ENCODE data around the gene DOCK9. TPM values are rescaled to one million over a fixed set of nuclear protein-coding genes. Genes with fewer than 3 reads are reported as not detected.

Gene DOCK9
- total and polyA plus RNA-seq, 2 donors from 2014 or later = 14.0 to 125 TPM

DNA sequence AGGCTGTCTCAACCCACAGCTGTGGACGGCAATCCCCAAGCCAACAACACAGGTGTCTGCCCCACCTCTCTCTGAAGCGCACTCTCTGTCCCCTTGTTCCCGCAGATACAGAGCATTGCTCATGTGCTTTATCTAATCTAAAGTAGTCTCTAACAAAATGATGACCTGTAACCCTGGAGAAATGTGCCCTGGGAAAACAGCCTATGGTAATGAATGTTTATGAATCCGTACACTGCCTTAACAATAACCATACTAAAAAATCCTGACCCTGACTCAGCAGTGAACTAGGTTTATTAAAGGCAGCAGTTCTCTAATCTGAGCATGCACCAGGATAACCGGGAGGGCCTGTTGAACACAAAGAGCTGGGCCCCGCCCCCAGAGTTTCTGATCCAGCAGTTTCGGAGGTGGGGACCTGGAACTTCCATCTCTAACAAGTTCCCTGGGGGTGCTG lies 174.7 kb downstream of the DOCK9 start:
- Histone ChIP-seq H3K9ac (ENCODE audit: low read length in 3 of 3) (no peak overlapping the region), H3K36me3 (ENCODE audit: control insufficient read depth in 2 of 3, insufficient read depth in 3 of 3, low read length in 3 of 3) (peaks cover 0 to 6% (median 4%) of the 10 kb centered on the region in 3 donors), H3K27ac (ENCODE audit: low read depth in 2 of 2, low read length in 2 of 2) (no peak overlapping the region), H3K4me3 (ENCODE audit: low read length in 3 of 3) (no peak overlapping the region), H3K4me1 (ENCODE audit: control insufficient read depth in 2 of 3, insufficient read depth in 2 of 3, low read depth in 1 of 3, low read length in 3 of 3) (no peaks in the 10 kb centered on the region), H3K27me3 (ENCODE audit: control insufficient read depth, insufficient read depth, low read length) (no peaks in the 10 kb centered on the region), H3K9me3 (ENCODE audit: control insufficient read depth in 2 of 3, insufficient read depth in 1 of 3, low read length in 3 of 3) (no peaks in the 10 kb centered on the region)
- TF ChIP-seq CTCF (IDR thresholded peaks at IDR 0.05; ENCODE audit: borderline replicate concordance, extremely low read depth, insufficient read depth) = no peak
- DNase-seq (no peak), FAIRE-seq (no peak)
- intact Hi-C loops (cut with DNase I) = no loop called here

DNA sequence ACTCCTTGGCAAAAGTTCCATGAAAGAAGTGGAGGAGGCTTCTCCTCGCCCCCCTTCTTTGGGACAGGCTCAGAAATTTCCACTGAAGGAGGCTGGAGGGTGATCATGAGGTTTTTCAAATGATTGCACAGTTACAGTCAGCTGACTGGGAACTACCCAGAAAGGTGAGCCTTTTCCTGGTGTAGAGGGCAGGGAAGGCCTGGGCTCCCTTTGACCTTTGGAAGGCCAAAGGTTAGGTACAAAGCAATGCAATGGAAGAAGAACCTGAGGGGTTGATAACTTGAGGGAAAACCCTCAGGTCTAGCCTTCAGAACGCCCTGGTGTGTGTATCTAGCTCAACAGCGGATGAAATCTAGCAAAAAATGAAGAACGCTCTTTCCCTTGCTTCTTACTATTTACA lies 175.3 kb downstream of the DOCK9 start:
- no peak for FAIRE-seq
- Histone ChIP-seq H3K36me3 (ENCODE audit: control insufficient read depth in 2 of 3, insufficient read depth in 3 of 3, low read length in 3 of 3) (peaks cover 0 to 6% (median 4%) of the 10 kb centered on the region in 3 donors), H3K9me3 (ENCODE audit: control insufficient read depth in 2 of 3, insufficient read depth in 1 of 3, low read length in 3 of 3) (no peaks in the 10 kb centered on the region), H3K27me3 (ENCODE audit: control insufficient read depth, insufficient read depth, low read length) (no peaks in the 10 kb centered on the region), H3K4me3 (ENCODE audit: low read length in 3 of 3) (no peak overlapping the region), H3K9ac (ENCODE audit: low read length in 3 of 3) (no peak overlapping the region), H3K27ac (ENCODE audit: low read depth in 2 of 2, low read length in 2 of 2) (no peak overlapping the region), H3K4me1 (ENCODE audit: control insufficient read depth in 2 of 3, insufficient read depth in 2 of 3, low read depth in 1 of 3, low read length in 3 of 3) (no peaks in the 10 kb centered on the region)
- no peak for TF ChIP-seq CTCF (IDR thresholded peaks at IDR 0.05; ENCODE audit: borderline replicate concordance, extremely low read depth, insufficient read depth)
- DNase-seq = no peak
- intact Hi-C loops (cut with DNase I) = no loop called here

- peaks cover 0 to 10% (median 6%) of the 10 kb centered on the region in 3 donors for H3K36me3 ChIP-seq (ENCODE audit: control insufficient read depth in 2 of 3, insufficient read depth in 3 of 3, low read length in 3 of 3)
- TF ChIP-seq CTCF (IDR thresholded peaks at IDR 0.05; ENCODE audit: borderline replicate concordance, extremely low read depth, insufficient read depth) = no peak
- no peaks in the 10 kb centered on the region for H3K4me1 ChIP-seq (ENCODE audit: control insufficient read depth in 2 of 3, insufficient read depth in 2 of 3, low read depth in 1 of 3, low read length in 3 of 3)
- H3K9me3 ChIP-seq (ENCODE audit: control insufficient read depth in 2 of 3, insufficient read depth in 1 of 3, low read length in 3 of 3) = no peaks in the 10 kb centered on the region
- no peak overlapping the region for H3K27ac ChIP-seq (ENCODE audit: low read depth in 2 of 2, low read length in 2 of 2)
- H3K9ac ChIP-seq (ENCODE audit: low read length in 3 of 3) = no peak overlapping the region
- intact Hi-C loops (cut with DNase I) = no loop called here
- DNase-seq (no peak), FAIRE-seq (no peak)
- H3K27me3 ChIP-seq (ENCODE audit: control insufficient read depth, insufficient read depth, low read length) = no peaks in the 10 kb centered on the region
- H3K4me3 ChIP-seq (ENCODE audit: low read length in 3 of 3) = no peak overlapping the region
Observed at GRCh38 chr13:98801626-98802418, 176.0 kb downstream of the DOCK9 start.

Measured in kidney (tissue), 14 donors.